ENCODE results near the gene SMIM9. TPM values are rescaled to one million over a fixed set of nuclear protein-coding genes. Genes with fewer than 3 reads are reported as not detected.

The SMIM9 gene
- polyA plus RNA-seq, 6 donors from 2014 or later: not detected

DNA sequence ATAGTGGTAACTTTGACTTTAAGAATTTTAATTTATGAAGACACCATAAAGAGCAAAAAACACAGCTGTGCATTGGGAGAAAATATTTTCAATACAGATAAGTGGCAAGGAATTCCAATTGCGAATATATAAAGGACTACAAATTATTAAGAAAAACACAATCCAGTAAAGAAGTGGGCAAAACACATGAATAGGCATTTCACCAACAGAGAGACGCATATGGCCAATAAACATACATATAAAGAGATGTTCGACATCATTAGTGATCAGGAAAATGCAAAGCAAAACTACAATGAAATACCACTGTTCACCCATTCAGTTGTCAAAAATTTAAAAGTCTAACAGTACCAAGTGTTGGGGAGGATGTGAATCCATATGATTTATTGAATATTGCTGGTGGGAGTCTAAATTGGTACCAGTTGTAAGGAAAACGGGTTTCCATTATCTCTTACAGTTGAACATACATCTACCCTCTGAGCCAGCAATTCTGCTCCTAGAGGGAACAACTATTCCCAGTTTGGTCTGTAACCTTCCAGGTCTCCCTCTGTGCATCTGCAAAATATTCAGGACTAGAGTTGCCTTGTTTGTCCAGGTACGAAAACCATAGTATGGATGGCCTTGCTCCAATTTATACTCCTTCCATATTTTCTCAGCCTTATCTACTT lies 27.5 kb downstream of the SMIM9 start:
- DNase-seq (no peak), ATAC-seq (ENCODE audit: low read depth in 2 of 2) (no peak)
- Mint-ChIP-seq H3K27ac (no peak overlapping the region), H3K4me3 (peak overlapping the region in 2 of 8 donors; percentile 18 to 45), H3K9me3 (peaks cover 0 to 4% (median 0%) of the 10 kb centered on the region in 7 donors), H3K36me3 (no peaks in the 10 kb centered on the region), H3K4me1 (peaks cover 6 to 7% (median 6%) of the 10 kb centered on the region in 3 donors), H3K27me3 (no peaks in the 10 kb centered on the region)

DNA sequence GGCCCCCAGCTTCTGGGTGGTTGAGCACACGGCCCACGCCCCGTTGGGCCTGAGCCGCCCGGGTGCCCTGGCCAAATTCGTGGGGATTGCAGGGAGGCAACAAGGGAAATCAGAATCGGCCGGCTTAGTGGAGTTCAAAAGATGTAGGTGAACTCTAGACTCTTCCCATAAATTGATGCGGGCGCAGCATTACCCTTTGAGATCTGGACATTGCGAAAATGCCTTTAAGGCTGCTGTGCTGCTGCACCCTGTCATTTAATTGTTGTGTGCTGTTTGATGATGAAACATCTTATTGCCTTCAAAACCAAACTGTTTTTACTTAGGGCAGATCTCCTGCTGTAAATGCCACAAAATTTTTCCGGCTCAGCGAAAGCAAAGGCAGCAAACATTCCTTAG lies 28.8 kb downstream of the SMIM9 start:
- Mint-ChIP-seq H3K4me1 (peaks cover 7 to 10% (median 9%) of the 10 kb centered on the region in 3 donors), H3K4me3 (peak overlapping the region; percentile 74 to 89 (median 86)), H3K27ac (peak overlapping the region in 1 of 6 donors; percentile 65)

DNA sequence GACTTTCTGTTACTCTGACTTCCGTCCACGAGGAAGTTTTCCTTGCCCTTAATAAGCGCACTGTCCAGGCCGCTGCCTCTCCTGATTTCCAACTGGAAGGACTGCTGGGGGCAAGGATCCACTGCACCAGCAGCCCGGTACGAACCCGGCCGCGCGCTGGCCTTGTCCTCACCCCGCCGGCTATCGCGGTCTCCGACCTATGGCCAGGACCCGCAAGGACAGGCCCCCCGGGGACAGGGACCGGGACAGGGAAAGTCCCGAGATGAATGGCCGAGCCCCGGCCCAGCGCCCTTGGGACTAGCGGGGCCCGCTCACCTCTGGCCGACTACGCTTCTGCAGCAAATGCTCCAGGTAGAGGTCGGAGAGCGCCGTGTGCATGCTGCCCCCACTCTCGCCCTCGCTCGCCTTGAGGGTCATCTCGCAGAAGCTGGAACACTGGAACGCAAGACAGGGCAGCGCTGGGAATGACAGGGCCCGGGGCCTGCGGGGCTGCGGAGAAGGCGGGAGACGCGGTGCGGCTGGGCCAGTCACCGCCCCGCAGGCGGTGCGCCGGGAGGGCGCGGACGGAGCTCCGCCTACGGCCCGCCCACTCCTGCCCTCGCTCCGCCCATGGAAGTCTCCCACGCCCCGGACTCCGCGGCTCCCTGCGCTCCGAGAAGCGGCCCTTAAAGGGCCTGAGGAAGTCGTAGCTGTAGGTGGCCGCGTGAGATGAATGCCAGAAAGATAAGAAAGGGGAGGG lies 29.3 kb downstream of the SMIM9 start, which contains the start of gene MPP1:
Gene MPP1, minus strand, starts transcription at position 529 of the 739 bp plus-strand sequence. Its CDS starts 112 bp downstream, at position 417.
- Mint-ChIP-seq H3K4me1 (peaks cover 9 to 12% (median 9%) of the 10 kb centered on the region in 3 donors), H3K4me3 (peak within 1 kb of the TSS; percentile 74 to 89 (median 86)), H3K36me3 (no peaks in the 10 kb centered on the region), H3K9me3 (peaks cover 0 to 4% (median 0%) of the 10 kb centered on the region in 7 donors), H3K27me3 (no peaks in the 10 kb centered on the region), H3K27ac (peak within 1 kb of the TSS in 2 of 6 donors; percentile 27 to 65)
- peak; percentile 97 to 99 for ATAC-seq (ENCODE audit: low read depth in 2 of 2)
- DNase-seq: peak; percentile 75

More for the DNA sequence above, 28.8 kb downstream of the SMIM9 start:
- Mint-ChIP-seq H3K9me3 (peaks cover 0 to 4% (median 0%) of the 10 kb centered on the region in 7 donors), H3K36me3 (no peaks in the 10 kb centered on the region), H3K27me3 (no peaks in the 10 kb centered on the region)
- ATAC-seq (ENCODE audit: low read depth in 2 of 2): no peak
- no peak for DNase-seq

DNA sequence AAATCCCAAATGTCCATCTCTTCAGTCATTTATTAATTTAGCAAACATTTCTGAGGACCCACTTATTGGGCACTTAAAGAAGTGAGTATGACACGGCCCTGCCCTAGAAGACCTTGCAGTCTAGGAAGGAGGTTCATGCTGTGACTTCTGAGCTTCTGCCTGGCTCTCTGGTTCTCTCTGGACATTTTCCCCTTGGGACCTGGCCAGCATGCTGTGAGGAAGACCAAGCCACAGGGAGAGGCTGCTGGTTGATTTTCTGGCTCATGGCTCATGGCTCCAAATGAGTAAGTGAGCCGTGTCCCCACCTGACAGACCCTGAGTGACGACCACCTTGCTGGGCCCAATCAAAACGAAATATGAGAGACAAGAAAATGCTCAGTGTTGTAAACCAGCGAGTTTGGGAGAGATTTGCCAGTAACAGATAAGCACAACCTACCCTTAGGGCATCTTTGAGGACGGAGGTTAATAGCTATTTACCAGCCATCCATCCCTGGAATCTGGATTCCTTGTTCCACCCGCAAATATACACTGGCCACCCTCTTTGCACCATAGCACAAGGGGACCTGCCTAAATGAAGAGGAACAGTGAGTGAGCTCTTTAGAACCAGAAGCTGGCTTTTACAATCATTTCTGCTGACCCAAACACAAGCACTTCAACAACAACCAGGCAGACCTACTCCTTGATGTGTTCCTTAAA lies 30.1 kb downstream of the SMIM9 start:
- peaks cover 9 to 16% (median 16%) of the 10 kb centered on the region in 3 donors for H3K4me1 Mint-ChIP-seq
- peak overlapping the region; percentile 69 to 89 (median 86) for H3K4me3 Mint-ChIP-seq

DNA sequence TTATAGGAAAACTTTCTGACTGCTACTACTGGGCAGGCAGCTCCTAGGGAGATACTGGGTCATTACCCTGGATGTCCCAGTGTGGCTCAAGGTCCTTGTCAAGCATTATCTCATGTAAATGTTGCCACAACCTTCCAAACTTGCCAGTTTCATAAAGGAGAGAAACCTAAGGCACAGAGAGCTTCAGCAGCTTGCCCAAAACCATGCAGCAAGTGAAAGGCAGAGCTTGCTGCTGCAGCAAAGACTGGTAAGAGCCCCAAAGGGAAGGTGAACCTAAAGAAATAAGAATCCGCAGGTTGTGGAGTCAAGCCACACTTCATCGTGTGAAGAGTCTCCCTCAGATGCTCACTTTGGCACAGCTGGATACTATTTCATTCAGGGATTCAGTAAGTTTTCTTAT lies 31.5 kb downstream of the SMIM9 start:
- peak overlapping the region in 1 of 8 donors; percentile 89 for H3K4me3 Mint-ChIP-seq
- no peaks in the 10 kb centered on the region for H3K36me3 Mint-ChIP-seq
- DNase-seq (no peak), ATAC-seq (ENCODE audit: low read depth in 2 of 2) (no peak)
- peaks cover 0 to 4% (median 0%) of the 10 kb centered on the region in 7 donors for H3K9me3 Mint-ChIP-seq
- H3K27me3 Mint-ChIP-seq: no peaks in the 10 kb centered on the region
- peaks cover 9 to 21% (median 16%) of the 10 kb centered on the region in 3 donors for H3K4me1 Mint-ChIP-seq
- H3K27ac Mint-ChIP-seq: no peak overlapping the region

More for the DNA sequence above, 30.1 kb downstream of the SMIM9 start:
- Mint-ChIP-seq H3K9me3 (peaks cover 0 to 4% (median 0%) of the 10 kb centered on the region in 7 donors), H3K27ac (peak overlapping the region in 1 of 6 donors; percentile 27), H3K36me3 (no peaks in the 10 kb centered on the region), H3K27me3 (no peaks in the 10 kb centered on the region)
- ATAC-seq (ENCODE audit: low read depth in 2 of 2): no peak
- DNase-seq: no peak

DNA sequence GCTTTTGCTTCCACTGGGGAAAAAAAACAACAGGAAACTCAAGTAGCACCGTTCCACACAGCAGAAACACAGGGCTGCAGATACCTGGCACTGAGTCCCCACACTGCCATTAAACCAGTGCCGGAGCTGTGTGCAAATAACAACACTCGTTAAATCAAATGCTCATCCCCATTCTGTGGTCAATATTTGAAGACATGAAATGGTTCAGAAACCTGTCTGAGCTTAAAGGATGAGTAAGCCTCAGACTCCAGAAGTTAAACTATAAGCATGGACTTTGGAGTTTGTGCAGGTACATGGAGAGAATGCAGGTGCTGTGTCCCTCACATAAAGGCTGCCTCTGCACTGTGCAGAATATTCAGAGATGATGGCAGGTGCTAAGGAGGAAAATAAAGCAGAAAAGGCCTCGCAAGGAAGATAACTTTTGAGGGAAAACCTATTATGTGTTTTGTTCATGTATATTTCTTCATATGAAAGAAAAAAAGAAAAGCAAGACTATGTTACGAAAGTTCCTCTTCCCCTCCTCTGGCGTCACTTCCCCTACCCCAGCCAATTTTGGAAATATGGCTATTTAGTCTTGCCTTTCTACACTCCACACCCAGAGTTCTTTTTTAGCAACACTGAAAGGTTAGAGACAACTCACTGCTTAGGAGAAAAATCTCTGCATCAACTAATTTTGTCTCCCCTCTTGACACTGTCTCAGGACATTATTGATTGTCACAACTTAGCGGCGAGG lies 33.8 kb downstream of the SMIM9 start:
- H3K27ac Mint-ChIP-seq: no peak overlapping the region
- ATAC-seq (ENCODE audit: low read depth in 2 of 2) (no peak), DNase-seq (no peak)
- peaks cover 9 to 33% (median 23%) of the 10 kb centered on the region in 3 donors for H3K4me1 Mint-ChIP-seq
- H3K27me3 Mint-ChIP-seq: no peaks in the 10 kb centered on the region
- H3K4me3 Mint-ChIP-seq: peak overlapping the region in 4 of 8 donors; percentile 29 to 77 (median 41)
- no peaks in the 10 kb centered on the region for H3K9me3 Mint-ChIP-seq
- H3K36me3 Mint-ChIP-seq: no peaks in the 10 kb centered on the region

DNA sequence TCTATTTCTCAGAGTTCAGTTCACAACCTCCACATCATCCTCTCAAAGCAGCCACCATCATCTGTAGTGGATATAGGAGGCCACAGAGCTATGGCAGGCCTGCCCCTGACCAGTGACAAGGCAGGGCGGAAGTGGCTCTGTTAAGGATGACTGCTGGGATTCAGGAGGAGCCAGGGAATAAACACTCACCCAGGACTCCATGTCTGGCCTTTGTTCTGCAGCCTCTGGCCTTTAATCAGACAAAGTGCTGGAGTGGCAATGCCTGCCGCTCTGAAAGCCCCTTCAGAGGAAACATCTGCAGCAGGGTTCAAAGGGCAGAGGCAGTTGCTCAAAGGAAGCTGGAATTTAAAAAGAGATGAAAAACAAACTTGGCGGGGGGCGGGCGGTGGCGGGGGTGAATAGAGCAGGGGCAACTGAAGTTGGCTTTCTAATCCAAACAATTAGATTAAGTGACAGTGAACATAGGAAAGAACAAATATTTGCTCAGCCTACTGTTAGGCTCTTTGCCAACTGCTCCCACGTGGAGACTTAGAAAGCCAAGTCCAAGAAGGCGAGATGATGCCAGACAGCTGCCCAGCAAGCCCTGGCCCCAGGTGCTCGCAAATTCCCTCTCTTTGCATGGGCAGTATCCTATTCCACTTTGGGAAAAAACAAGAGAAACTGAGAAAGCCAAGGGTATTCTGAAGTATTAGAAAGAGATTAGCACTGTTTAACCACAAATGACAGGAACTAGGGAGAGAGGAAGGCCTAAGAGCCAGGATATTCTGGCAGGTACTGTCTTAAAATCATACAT lies 34.7 kb downstream of the SMIM9 start:
- ATAC-seq (ENCODE audit: low read depth in 2 of 2) (no peak), DNase-seq (no peak)
- H3K27ac Mint-ChIP-seq: peak overlapping the region in 2 of 6 donors; percentile 11 to 38
- H3K36me3 Mint-ChIP-seq: no peaks in the 10 kb centered on the region
- H3K27me3 Mint-ChIP-seq: no peaks in the 10 kb centered on the region
- H3K4me1 Mint-ChIP-seq: peaks cover 9 to 33% (median 23%) of the 10 kb centered on the region in 3 donors
- H3K4me3 Mint-ChIP-seq: peak overlapping the region in 3 of 8 donors; percentile 18 to 58 (median 52)
- H3K9me3 Mint-ChIP-seq: no peaks in the 10 kb centered on the region

DNA sequence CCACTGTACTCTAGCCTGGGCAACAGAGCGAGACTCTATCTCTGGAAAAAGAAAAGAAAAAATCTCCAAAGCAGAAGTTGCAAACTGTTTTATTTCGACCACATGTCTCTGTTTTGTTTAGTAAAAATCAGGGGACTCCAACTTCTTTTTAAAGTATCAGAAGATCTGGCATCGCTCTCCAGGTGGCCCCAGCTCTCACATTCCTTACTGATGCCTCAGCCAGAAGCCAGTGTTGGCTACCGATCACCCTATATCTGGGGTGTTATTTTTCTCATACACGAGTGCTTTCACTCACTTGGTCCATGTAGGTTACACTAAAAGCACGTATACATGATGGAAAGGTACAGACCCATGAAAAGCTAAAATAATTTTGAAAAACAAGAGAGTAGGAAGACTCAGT lies 37.5 kb downstream of the SMIM9 start:
- ATAC-seq (ENCODE audit: low read depth in 2 of 2): no peak
- no peaks in the 10 kb centered on the region for H3K27me3 Mint-ChIP-seq

DNA sequence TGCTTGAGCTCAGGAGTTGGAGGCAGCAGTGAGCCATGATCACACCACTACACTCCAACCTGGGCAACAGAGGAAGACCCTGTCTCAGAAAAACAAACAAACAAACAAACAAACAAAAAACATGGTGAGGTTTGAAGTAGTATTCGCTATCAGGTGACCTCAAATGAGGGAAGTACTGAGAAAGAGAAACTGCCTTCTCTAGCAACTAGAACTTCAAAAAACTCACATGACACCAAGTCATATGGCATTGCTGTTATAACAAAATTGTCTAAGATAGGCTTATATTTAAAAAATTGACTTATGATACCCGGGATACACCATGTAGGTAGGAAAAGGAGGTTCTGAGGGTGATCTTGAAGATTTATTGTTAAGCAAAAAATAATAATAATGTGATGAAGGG lies 39.4 kb downstream of the SMIM9 start:
- peaks cover 0 to 5% (median 0%) of the 10 kb centered on the region in 7 donors for H3K9me3 Mint-ChIP-seq
- DNase-seq: no peak

More for the DNA sequence above, 37.5 kb downstream of the SMIM9 start:
- Mint-ChIP-seq H3K4me1 (peaks cover 6 to 26% (median 17%) of the 10 kb centered on the region in 3 donors), H3K27ac (no peak overlapping the region), H3K4me3 (peak overlapping the region in 2 of 8 donors; percentile 0 to 51), H3K9me3 (peaks cover 0 to 2% (median 0%) of the 10 kb centered on the region in 7 donors), H3K36me3 (no peaks in the 10 kb centered on the region)
- no peak for DNase-seq

DNA sequence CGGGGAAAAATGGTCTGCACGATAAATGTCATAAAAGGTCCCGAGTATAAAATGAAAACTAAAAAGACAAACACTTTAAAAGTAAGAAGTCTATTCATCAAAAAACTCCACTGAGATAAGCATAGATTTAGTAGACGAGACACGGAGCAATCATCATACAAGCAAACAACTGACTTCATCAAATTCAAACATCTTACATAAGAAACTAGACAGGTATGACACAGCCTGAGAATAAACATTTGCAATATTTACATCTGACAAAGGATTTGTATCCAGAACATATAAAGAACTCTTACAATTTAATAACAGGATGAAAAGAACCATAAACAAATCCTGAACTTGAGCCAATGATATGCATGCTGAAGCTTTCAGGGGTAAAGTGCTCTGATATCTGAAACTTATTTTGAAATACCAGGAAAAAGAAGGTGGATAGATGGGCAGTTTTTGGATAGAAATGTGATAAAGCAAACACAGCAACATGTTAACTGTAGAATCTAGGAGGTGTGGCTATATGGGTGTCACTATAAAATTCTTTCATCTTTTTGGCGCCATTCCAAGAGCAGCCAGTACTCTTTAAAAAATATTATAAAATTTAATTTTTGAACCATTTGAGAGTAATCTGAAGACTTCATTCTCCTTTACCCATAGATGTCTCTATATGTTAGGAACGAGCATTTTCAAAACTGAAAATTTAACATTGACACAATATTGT lies 41.2 kb downstream of the SMIM9 start:
- Mint-ChIP-seq H3K4me1 (peaks cover 3 to 12% (median 7%) of the 10 kb centered on the region in 3 donors), H3K9me3 (peaks cover 0 to 5% (median 0%) of the 10 kb centered on the region in 7 donors), H3K4me3 (no peak overlapping the region), H3K27ac (no peak overlapping the region), H3K27me3 (no peaks in the 10 kb centered on the region), H3K36me3 (no peaks in the 10 kb centered on the region)
- ATAC-seq (ENCODE audit: low read depth in 2 of 2) (no peak), DNase-seq (no peak)

More for the DNA sequence above, 39.4 kb downstream of the SMIM9 start:
- ATAC-seq (ENCODE audit: low read depth in 2 of 2): no peak
- Mint-ChIP-seq H3K36me3 (no peaks in the 10 kb centered on the region), H3K27ac (peak overlapping the region in 1 of 6 donors; percentile 62), H3K4me1 (peaks cover 3 to 23% (median 10%) of the 10 kb centered on the region in 3 donors), H3K4me3 (no peak overlapping the region), H3K27me3 (no peaks in the 10 kb centered on the region)

DNA sequence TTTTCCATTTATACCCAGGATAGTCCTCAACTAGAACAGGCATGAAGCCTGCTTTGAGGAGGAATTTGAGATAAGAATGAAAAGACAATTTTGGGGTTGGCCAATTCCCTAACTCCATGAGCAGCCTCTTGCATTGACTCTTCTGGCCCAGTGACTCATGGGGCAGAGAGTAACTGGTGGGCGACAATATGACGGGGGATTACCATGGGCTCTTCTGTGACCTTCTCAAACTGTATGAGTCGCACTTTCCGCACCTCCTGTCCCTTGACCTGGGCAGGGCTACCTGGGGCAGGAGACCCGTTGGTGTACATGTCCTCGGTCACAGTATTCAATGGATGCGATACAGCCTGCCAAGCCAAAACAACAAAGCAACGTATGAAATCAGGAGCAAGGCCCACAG lies 42.5 kb downstream of the SMIM9 start:
- ATAC-seq (ENCODE audit: low read depth in 2 of 2): no peak
- Mint-ChIP-seq H3K4me3 (no peak overlapping the region), H3K27me3 (no peaks in the 10 kb centered on the region), H3K4me1 (peaks cover 3 to 7% (median 3%) of the 10 kb centered on the region in 3 donors), H3K9me3 (peaks cover 0 to 5% (median 0%) of the 10 kb centered on the region in 7 donors), H3K27ac (no peak overlapping the region), H3K36me3 (no peaks in the 10 kb centered on the region)
- DNase-seq: no peak
